HL-60 (cell line): ENCODE results near the gene MAPK12.

Source experiments
- POLR2AphosphoS5 ChIP-seq: IDR thresholded peaks from 2 replicates; pipeline ENCODE4 v1.6.1; 2012; ENCODE audit warnings: low read depth
- TF ChIP-seq, protein P1 (sequence below): IDR thresholded peaks from one replicate; pipeline ENCODE4 v1.5.1; 2011; ENCODE audit warnings: low read length, control low read depth, inconsistent platforms; ENCODE audit not compliant: insufficient read depth

DNA sequence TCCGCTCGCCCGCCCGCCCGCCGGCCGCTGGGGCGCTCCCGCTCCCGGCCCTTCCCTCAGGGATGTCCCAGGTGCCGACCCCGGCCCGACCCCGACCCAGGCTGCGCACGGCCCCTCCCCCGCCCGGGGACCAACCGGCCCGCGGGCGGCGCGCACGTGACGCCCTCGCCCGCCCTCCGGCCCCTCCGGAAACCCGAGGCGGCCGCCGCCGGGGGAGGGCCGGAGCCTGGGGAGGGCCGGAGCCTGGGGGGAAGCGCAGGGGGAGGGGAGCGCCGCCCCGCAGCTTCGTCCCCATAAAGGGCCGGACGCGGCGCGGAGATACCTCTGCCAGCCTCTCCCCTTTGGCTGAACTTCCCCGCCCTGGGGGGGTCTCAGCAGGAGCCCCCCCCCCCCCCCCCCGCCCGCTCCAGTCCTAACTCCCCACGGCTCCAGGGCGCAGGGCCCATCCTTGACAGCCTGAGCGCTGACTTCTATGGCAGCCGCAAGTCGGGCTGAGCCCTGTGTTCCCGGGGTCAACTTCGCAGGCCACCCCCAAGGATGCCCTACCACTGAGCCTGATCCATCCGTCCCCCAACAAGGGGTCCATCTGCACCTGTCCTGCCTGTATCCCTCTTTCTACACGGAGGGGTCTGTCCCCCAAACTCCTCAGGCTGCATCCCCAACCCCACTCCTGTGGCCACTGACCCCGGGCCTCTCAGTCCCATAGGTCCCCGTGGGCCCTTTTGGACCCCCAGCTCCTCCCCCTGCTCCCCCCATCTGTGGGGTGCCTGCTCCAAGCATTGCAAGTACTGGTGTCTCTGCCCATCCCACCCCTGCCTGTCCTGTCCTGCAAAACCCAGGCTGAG is at the start of gene MAPK12:
- TF ChIP-seq, protein P1, sequence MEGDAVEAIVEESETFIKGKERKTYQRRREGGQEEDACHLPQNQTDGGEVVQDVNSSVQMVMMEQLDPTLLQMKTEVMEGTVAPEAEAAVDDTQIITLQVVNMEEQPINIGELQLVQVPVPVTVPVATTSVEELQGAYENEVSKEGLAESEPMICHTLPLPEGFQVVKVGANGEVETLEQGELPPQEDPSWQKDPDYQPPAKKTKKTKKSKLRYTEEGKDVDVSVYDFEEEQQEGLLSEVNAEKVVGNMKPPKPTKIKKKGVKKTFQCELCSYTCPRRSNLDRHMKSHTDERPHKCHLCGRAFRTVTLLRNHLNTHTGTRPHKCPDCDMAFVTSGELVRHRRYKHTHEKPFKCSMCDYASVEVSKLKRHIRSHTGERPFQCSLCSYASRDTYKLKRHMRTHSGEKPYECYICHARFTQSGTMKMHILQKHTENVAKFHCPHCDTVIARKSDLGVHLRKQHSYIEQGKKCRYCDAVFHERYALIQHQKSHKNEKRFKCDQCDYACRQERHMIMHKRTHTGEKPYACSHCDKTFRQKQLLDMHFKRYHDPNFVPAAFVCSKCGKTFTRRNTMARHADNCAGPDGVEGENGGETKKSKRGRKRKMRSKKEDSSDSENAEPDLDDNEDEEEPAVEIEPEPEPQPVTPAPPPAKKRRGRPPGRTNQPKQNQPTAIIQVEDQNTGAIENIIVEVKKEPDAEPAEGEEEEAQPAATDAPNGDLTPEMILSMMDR = no peak
- no peak for TF ChIP-seq POLR2AphosphoS5
